WERI-Rb-1 (cell line): Measurements from ENCODE around the gene RHBDF1.
"Not testable (repeated sequence)": the region's sequence is repeated elsewhere in the genome, so short reads cannot be mapped to it uniquely, and the experiment has no call there.

Experiments used
- DNase-seq: peaks from one replicate; pipeline ENCODE4 v3.0.0-alpha.2; 2020
- H3K27ac ChIP-seq: fragments of 250-450 bp; sonication (Bioruptor Pico); 2 replicates; pipeline ENCODE4 v1.5.1; 2020; ENCODE audit warnings: mild to moderate bottlenecking, moderate library complexity
- H3K27me3 ChIP-seq: fragments of 250-450 bp; sonication (Bioruptor Pico); 2 replicates; pipeline ENCODE4 v1.5.1; 2021; ENCODE audit warnings: mild to moderate bottlenecking, low read depth, moderate library complexity; ENCODE audit not compliant: insufficient read depth, severe bottlenecking
- H3K36me3 ChIP-seq: fragments of 250-450 bp; sonication (Bioruptor Pico); 2 replicates; pipeline ENCODE4 v1.5.1; 2020; ENCODE audit warnings: mild to moderate bottlenecking, moderate library complexity
- H3K4me3 ChIP-seq: 2 replicates; pipeline ENCODE4 v1.5.1; 2011; ENCODE audit warnings: low read depth, mild to moderate bottlenecking, control low read depth, low read length
- H3K9me3 ChIP-seq: fragments of 250-450 bp; sonication (Bioruptor Pico); 2 replicates; pipeline ENCODE4 v1.5.1; 2021; ENCODE audit warnings: mild to moderate bottlenecking, moderate library complexity; ENCODE audit not compliant: severe bottlenecking
- CTCF ChIP-seq: IDR thresholded peaks from 2 replicates; pipeline ENCODE4 v1.5.1; 2011; ENCODE audit warnings: low read depth, mild to moderate bottlenecking, control low read depth, inconsistent platforms, low read length

The RHBDF1 gene

GRCh38 chr16:55571-56136, 16.8 kb downstream of the RHBDF1 start:
- TF ChIP-seq CTCF = no peak
- DNase-seq = no peak
- no peak overlapping the region for H3K27ac ChIP-seq
- no peaks in the 10 kb centered on the region for H3K27me3 ChIP-seq
- H3K4me3 ChIP-seq = no peak overlapping the region
- H3K9me3 ChIP-seq = no peaks in the 10 kb centered on the region
- peaks cover 65% of the 10 kb centered on the region for H3K36me3 ChIP-seq

GRCh38 chr16:54237-54581, 18.2 kb downstream of the RHBDF1 start:
- Histone ChIP-seq H3K4me3 (peak overlapping the region; percentile 95), H3K27me3 (no peaks in the 10 kb centered on the region), H3K36me3 (peaks cover 63% of the 10 kb centered on the region), H3K27ac (peak overlapping the region; percentile 72), H3K9me3 (no peaks in the 10 kb centered on the region)
- DNase-seq = no peak
- no peak for TF ChIP-seq CTCF

- peak within 1 kb of the TSS; percentile 87 for H3K27ac ChIP-seq
- peak within 1 kb of the TSS; percentile 95 for H3K4me3 ChIP-seq
- no peaks in the 10 kb centered on the region for H3K9me3 ChIP-seq
- no peak for TF ChIP-seq CTCF
- H3K36me3 ChIP-seq = peaks cover 56% of the 10 kb centered on the region
- H3K27me3 ChIP-seq = no peaks in the 10 kb centered on the region
- DNase-seq = peak; percentile 99
Measured at GRCh38 chr16:53346-54236, 18.8 kb downstream of the RHBDF1 start, which contains the start of the genes POLR3K and SNRNP25. POLR3K (minus strand) TSS chr16:53608; CDS start chr16:53586, 22 bp downstream. SNRNP25 (plus strand) TSS chr16:53828; CDS start chr16:54017, 189 bp downstream.

- Histone ChIP-seq H3K4me3 (no peak overlapping the region), H3K27me3 (no peaks in the 10 kb centered on the region), H3K36me3 (peaks cover 50% of the 10 kb centered on the region), H3K9me3 (no peaks in the 10 kb centered on the region), H3K27ac (no peak overlapping the region)
- DNase-seq = no peak
- TF ChIP-seq CTCF = no peak
Measured at GRCh38 chr16:50769-51591, 21.5 kb downstream of the RHBDF1 start.

DNA sequence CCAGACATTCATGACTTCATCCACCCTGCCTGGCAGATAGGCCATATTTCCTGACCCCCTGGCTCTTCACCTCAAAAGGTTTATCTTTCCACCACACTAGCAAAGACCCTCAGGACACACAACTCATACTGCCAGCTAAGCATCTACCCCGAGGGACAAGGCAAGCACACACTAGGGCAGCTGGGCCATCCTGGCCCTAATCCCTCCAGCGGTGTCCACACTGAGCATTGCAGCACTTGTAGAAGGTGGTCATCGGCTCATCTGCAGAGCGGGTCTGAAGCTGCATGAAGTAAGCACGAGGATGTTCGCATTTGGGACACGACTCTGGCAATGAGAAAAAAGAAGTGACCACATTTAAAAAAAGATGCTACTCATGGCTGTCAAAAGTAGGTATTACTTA, 25.2 kb downstream of the RHBDF1 start:
- H3K4me3 ChIP-seq = no peak overlapping the region
- H3K36me3 ChIP-seq = peaks cover 62% of the 10 kb centered on the region
- H3K27me3 ChIP-seq = no peaks in the 10 kb centered on the region
- TF ChIP-seq CTCF = no peak
- H3K27ac ChIP-seq = peak overlapping the region; percentile 81
- no peak for DNase-seq
- H3K9me3 ChIP-seq = no peaks in the 10 kb centered on the region

DNA sequence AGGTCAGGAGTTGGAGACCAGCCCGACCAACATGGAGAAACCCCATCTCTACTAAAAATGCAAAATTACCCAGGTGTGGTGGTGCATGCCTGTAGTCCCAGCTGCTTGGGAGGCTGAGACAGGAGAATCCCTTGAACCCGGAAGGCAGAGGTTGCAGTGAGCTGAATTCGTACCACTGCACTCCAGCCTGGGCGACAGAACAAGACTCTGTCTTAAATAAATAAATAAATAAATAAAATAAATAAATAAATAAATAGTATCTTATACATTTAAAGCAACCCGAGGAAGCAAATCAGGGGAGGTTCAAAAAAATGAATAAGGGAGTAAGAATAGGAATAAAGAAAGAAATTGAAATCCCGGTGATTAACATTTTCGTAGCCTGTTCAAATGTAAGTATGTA, 25.9 kb downstream of the RHBDF1 start:
- peaks cover 65% of the 10 kb centered on the region for H3K36me3 ChIP-seq
- not testable (repeated sequence) for H3K9me3 ChIP-seq, DNase-seq, H3K4me3 ChIP-seq, H3K27me3 ChIP-seq
- H3K27ac ChIP-seq = peak overlapping the region; percentile 81
